MM.1S (cell line): ENCODE results near the gene ACER1.

Source experiments
- CTCF ChIP-seq: fragments of 300-600 bp; sonication (generic); IDR thresholded peaks from 2 replicates; pipeline ENCODE4 v1.5.1; 2016; ENCODE audit warnings: antibody characterized with exemption, low read length, mixed read lengths
- EZH2phosphoT487 ChIP-seq: fragments of 300-600 bp; sonication (generic); IDR thresholded peaks from 2 replicates; pipeline ENCODE4 v1.6.1; 2018; ENCODE audit warnings: antibody characterized with exemption, low read length

- TF ChIP-seq CTCF (no peak), EZH2phosphoT487 (no peak)
Measured at GRCh38 chr19:6260376-6260775, 73.0 kb downstream of the ACER1 start.
